WERI-Rb-1 (cell line): Measurements from ENCODE around the gene ZNG1F.
"Not testable (repeated sequence)": the region's sequence is repeated elsewhere in the genome, so short reads cannot be mapped to it uniquely, and the experiment has no call there.

Experiments used
- DNase-seq: peaks from one replicate; pipeline ENCODE4 v3.0.0-alpha.2; 2020
- H3K27ac ChIP-seq: fragments of 250-450 bp; sonication (Bioruptor Pico); 2 replicates; pipeline ENCODE4 v1.5.1; 2020; ENCODE audit warnings: mild to moderate bottlenecking, moderate library complexity
- H3K27me3 ChIP-seq: fragments of 250-450 bp; sonication (Bioruptor Pico); 2 replicates; pipeline ENCODE4 v1.5.1; 2021; ENCODE audit warnings: mild to moderate bottlenecking, low read depth, moderate library complexity; ENCODE audit not compliant: insufficient read depth, severe bottlenecking
- H3K36me3 ChIP-seq: fragments of 250-450 bp; sonication (Bioruptor Pico); 2 replicates; pipeline ENCODE4 v1.5.1; 2020; ENCODE audit warnings: mild to moderate bottlenecking, moderate library complexity
- H3K4me3 ChIP-seq: 2 replicates; pipeline ENCODE4 v1.5.1; 2011; ENCODE audit warnings: low read depth, mild to moderate bottlenecking, control low read depth, low read length
- H3K9me3 ChIP-seq: fragments of 250-450 bp; sonication (Bioruptor Pico); 2 replicates; pipeline ENCODE4 v1.5.1; 2021; ENCODE audit warnings: mild to moderate bottlenecking, moderate library complexity; ENCODE audit not compliant: severe bottlenecking

The ZNG1F gene

DNA sequence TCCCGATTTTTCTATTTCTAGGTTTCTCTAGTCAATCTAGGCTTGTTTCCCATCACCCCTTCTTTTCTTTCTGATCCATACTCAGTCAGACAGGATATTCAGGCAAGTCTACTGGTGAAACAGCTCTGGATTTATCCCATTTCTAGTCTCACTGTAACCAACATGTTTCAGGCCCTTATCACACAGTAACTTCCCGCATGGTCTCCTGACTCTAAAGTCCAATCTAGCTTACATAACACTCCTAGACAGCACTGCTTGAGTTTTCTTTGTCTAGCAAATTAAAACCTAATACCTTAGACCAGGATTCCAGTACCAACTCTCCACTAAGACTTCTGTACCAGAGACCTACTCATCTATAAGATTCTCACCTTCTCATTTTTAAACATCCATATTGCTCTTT is 47.2 kb downstream of the ZNG1F start:
- H3K27me3 ChIP-seq, H3K4me3 ChIP-seq, H3K9me3 ChIP-seq, DNase-seq, H3K36me3 ChIP-seq, H3K27ac ChIP-seq: not testable (repeated sequence)

DNA sequence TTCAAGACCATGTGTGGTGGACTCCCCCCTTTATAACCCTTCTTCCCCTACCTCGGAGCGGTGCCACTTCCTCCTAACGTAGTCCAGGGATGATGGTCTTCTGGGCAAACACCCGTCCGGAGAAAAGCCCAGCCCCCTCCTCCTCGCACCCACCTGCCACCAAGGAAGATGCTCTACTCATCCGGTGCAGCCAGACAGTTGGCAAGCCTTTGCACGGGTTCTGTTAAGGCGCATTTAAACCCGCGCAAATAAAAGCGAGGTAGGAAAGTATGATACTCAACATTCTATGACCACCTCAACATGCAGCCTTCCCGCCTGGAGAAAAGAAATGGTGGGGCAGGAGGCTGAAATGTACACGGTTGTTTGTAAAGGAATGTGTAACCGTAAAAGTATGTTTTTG is 60.5 kb downstream of the ZNG1F start, which contains the start of gene FOXD4L6:
FOXD4L6 (minus strand) TSS at position 101 of the 400 bp plus-strand sequence. CDS start 298 bp downstream, outside the sequence.
- H3K27me3 ChIP-seq, H3K27ac ChIP-seq, H3K36me3 ChIP-seq, DNase-seq, H3K4me3 ChIP-seq, H3K9me3 ChIP-seq: not testable (repeated sequence)

DNA sequence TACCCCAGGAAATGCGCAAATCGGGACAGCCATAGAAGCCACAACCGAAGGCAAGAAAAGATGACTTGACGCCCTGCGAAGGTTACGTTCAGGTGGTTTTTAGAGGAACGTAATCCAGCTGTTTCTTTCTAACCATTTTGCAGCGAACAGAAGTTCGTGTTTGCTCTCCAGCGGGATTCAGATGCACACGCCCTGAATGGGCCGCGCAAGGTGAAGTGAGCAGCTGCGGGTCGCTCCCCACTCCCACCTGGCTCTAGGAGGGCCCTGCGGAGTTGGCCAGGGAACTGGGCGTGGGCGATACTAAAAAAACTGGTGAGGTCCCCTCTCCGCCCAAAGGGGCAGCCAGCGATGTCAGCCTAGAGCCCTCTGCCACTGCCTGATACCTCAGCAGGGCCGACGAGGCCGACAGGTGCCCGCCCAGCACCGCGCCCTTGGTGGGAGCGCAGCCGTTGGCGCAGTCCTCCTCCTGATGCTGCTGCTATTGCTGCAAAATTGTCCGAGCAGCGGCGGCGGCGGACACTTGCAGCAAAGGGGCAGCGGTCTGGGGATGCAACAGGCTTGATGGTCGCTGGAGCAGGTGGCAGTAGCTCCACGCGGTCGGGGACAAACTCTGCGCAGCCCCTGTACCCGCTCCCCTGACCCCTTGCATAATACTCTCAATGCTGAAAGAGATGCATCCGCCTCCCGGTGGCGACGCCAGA is 62.2 kb downstream of the ZNG1F start:
- not testable (repeated sequence) for DNase-seq, H3K27ac ChIP-seq, H3K36me3 ChIP-seq, H3K9me3 ChIP-seq, H3K27me3 ChIP-seq, H3K4me3 ChIP-seq

DNA sequence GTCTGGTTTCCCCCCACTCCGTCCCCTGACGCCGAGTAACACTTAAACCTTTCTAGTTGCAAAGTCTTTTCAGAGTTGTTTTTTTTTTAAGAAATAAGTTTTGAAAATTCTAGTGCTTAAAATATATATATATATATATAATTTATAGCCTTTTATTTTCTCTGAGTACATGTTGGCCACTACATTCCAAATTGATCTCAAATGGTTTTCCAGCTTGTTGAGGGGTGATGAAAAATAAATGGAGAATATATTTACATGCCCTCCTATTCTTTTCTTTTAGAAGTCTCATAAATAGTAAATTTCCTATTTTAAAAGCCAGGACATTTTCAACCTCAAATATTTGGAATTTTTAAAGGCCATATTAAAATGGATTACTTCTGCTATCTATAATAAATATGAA is 63.2 kb downstream of the ZNG1F start:
- H3K36me3 ChIP-seq, H3K4me3 ChIP-seq, DNase-seq, H3K27ac ChIP-seq, H3K27me3 ChIP-seq, H3K9me3 ChIP-seq: not testable (repeated sequence)

DNA sequence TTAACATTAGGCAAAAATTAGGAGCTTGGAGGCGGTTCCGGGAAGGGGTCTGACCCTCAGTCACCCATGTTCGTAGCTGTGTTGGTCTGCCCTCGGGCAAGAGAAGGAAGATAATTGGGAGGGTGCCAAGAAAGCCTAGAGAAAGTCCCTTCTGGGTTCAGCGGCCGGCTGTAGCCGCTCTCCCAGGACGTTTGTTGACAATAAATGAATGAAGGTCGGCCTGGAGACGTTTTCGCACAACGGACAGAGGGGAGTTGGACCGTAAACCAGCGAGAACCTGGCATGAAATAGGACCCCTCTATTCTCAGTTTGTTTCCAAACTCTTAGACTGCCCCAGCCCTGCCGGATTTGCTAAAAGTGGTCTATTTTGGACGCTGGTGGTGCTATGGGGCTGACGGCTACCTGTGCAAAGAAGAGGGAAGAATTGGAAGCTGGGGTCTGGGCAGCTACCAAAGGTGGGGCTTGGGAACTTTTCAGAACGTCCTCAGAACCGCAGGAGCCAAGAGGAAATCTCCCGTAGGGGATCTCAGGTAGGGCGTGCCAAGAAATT is 63.9 kb downstream of the ZNG1F start:
- not testable (repeated sequence) for H3K27ac ChIP-seq, DNase-seq, H3K4me3 ChIP-seq, H3K36me3 ChIP-seq, H3K9me3 ChIP-seq, H3K27me3 ChIP-seq

DNA sequence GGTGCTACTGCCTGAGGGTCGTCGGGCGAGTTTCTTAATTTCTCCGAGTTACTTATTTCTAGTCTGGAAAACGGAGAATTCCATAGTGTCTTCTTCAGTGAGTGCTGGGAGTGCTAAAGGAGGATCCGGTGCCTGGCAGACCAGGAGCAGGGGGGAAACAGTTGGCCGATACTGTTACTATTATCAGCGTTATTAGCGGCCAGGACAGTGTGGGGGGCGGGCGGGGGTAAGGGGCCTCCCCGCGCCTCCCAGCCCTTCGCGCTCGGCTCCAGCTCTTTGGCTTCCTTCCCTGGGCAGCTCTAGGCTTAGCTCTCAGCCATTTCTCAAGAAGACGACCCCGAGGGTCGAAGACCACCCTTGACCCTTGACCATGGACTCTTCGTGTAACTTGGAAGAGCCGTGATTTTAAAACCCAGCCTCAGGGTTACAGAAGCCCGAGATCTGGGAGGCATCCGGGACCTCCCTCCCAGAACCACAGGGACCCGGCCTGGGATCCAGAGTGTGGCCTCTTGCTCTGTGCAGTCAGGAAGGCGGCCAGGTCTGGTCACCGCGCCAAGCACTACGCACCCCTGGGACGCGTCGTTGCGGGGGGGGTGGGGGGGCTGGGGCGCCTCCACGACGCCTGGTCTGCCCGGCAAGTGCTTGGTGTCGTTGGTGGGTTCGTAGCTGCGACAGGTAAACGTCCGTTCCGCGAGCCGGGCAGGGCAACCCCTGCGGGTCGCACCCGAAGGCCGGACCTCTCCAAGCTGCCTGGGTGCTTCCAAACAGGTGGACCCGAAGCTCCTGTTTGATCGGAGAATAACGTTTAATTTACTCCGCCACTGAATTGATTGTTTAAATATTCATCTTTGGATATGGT is 64.6 kb downstream of the ZNG1F start:
- H3K9me3 ChIP-seq, H3K27me3 ChIP-seq, H3K4me3 ChIP-seq, H3K36me3 ChIP-seq, DNase-seq, H3K27ac ChIP-seq: not testable (repeated sequence)

DNA sequence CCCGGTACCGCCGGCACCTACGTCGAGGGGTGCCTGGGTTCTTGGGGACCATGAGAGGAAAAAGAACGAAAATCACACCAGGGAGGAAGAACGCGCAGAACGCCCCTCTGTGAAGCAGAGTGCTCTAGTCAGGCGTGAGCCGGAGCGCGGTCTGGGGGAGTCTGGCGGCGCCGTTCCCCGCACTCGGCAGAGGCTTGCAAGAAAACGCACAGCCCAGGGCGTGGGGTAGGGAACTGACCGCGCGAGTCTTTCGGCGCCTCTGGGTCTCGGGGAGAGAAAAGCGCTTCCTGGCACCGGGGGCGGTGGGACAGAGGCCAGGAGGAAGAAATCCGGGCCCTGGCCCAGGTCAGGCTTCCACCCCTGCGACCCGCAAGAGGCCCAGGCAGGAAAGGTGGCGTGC is 65.3 kb downstream of the ZNG1F start:
- not testable (repeated sequence) for H3K27me3 ChIP-seq, DNase-seq, H3K9me3 ChIP-seq, H3K27ac ChIP-seq, H3K36me3 ChIP-seq
- H3K4me3 ChIP-seq, result peak overlapping the region; percentile 29

DNA sequence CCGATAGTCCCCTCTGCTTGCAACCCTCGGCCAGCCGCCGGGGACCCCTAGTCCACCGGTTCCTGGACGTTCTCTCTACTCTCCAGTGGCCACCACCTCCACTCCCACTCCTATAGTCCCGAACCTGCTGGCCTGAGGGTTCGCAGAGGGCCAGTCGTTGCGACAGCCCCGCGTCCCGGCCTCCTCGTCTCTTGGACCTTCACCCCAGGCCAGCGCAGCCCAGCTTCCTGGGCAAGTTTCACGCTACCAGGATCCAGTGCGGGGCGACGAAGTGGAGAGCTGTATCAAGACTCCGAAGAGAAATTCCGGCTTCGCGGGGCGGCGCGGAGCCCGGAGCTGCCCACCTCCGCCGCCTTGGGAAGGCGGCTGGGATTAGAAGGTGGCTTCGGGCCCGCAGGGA is 65.7 kb downstream of the ZNG1F start:
- H3K9me3 ChIP-seq, DNase-seq, H3K27me3 ChIP-seq, H3K36me3 ChIP-seq, H3K27ac ChIP-seq: not testable (repeated sequence)
- H3K4me3 ChIP-seq, result peak overlapping the region; percentile 25

DNA sequence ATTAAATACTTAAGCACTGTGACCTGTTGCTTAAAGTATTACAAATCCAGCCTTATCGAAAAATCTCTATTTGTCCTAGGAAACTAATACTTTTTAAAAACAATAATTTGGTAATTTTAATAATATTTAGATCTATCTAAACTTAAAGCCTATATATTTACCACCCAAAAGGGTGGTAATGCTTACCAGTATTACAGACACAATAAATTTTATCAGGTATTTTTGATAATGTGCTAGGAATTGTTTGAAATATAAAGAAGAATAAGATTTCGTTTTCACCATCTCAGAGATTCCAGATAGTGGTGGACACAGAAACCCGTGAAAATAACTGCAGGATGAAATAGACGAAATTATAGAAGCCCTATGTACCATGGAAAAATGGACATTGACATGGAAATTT is 68.4 kb downstream of the ZNG1F start:
- not testable (repeated sequence) for H3K27me3 ChIP-seq, H3K36me3 ChIP-seq, DNase-seq, H3K27ac ChIP-seq, H3K9me3 ChIP-seq, H3K4me3 ChIP-seq

DNA sequence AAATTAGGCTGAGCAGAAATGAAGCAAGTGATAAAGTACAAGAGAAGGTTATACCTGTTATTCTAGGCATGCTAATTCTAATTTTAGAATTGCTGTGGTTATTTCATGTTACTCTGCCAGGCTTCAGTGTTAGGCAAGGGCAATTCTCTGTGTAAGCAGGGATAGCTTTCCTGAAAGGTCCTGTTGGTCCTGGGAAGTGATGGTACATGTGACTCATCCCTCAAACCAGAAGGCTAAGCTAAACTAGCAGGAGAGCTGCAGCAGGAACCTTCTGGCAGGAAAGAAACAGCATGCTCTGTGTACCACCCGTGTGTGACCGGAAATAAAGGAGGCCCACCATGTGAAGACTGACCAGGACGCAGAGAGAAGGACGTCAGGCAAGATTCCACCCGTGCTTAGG is 69.4 kb downstream of the ZNG1F start:
- not testable (repeated sequence) for H3K27ac ChIP-seq, H3K4me3 ChIP-seq, H3K27me3 ChIP-seq, H3K9me3 ChIP-seq, H3K36me3 ChIP-seq, DNase-seq

DNA sequence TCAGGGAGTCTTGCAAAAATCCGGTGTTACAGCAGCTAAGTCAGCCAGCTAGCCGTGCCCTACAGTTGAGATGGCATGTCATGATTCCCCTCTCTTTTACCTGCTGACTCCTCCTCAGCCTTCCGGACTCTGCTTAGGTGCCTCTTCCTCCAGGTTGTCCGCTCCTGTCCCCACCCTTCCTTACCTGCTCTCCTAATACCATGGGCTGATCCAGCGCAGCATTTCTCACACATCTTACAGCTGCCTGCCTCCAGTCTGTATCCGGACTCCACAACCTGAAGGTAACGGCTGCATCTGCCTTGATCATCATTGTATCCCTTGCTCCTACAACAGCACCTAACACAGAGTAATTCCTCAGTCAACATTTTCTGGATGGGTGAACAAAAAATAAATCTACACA is 69.8 kb downstream of the ZNG1F start:
- DNase-seq, H3K36me3 ChIP-seq, H3K27ac ChIP-seq, H3K4me3 ChIP-seq, H3K27me3 ChIP-seq, H3K9me3 ChIP-seq: not testable (repeated sequence)

DNA sequence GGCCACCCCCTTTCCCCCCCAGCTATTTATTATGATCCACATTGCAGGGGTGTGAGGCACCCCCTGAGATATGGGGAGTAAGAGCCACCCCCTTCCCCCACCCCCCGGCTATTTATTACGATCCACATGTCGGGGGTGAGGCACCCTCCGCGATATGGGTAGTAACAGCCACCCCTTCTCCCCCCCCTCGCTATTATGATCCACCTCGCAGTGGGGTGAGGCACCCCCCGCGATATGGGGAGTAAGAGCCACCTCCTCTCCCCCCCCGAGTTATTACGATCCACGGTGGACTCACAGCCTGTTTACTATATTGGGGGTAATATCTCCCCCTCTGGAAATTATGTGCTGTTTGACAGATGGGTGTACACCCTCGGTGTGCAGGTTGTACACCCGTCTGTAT is 75.8 kb downstream of the ZNG1F start:
- H3K9me3 ChIP-seq, H3K4me3 ChIP-seq, H3K27ac ChIP-seq, DNase-seq, H3K27me3 ChIP-seq, H3K36me3 ChIP-seq: not testable (repeated sequence)

DNA sequence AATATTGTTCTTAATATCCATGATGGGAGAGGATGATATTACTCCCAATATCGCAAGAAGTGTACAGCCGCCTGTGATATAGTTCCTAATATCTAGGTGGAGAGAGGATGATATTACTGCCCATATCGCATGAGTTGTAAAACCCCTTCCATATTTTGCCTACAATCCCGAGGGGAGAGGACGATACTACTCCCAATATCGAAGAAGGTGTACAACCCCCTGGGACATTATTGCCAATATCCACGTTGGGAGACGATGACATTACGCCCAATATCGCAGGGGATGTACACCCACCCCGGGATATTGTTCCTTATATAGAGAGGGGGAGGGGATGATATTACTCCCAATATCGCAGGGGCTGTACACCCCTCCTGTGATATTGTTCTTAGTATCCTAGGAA is 77.7 kb downstream of the ZNG1F start:
- H3K9me3 ChIP-seq, H3K36me3 ChIP-seq, H3K4me3 ChIP-seq, H3K27ac ChIP-seq, H3K27me3 ChIP-seq, DNase-seq: not testable (repeated sequence)
